GM13977 (cell line): ENCODE measurements around the gene CFAP90.

ENCODE experiments used
- DNase-seq: peaks from one replicate; pipeline ENCODE4 v3.0.0; 2012; ENCODE audit warnings: low spot score
- CTCF ChIP-seq: IDR thresholded peaks from 2 replicates; pipeline ENCODE4 v1.5.1; 2012; ENCODE audit warnings: mild to moderate bottlenecking, control low read depth; ENCODE audit not compliant: insufficient read depth; ENCODE audit errors: extremely low read depth, missing control alignments
- in situ Hi-C: fragments of 300-500 bp; cut with MboI; formaldehyde crosslinking; loops from one replicate; pipeline ENCODE4 v1.12.0; 2022; ENCODE audit warnings: low sequenced_read_pairs, low pct_unique_long_range_greater_than_20kb, mixed read lengths, inconsistent platforms; ENCODE audit not compliant: unreplicated experiment

CFAP90 gene

GRCh38 chr5:7794823-7795222, 56.1 kb downstream of the CFAP90 start:
- no peak for DNase-seq
- in situ Hi-C loops, result no loop called here
- no peak for TF ChIP-seq CTCF

- no peak for TF ChIP-seq CTCF
- in situ Hi-C loops, result no loop called here
- DNase-seq, result peak; percentile 62
Observed at GRCh38 chr5:7794311-7794710, 56.6 kb downstream of the CFAP90 start.

GRCh38 chr5:7793895-7794294, 57.0 kb downstream of the CFAP90 start:
- in situ Hi-C loops, result no loop called here
- no peak for DNase-seq
- TF ChIP-seq CTCF, result no peak

- TF ChIP-seq CTCF, result no peak
- no peak for DNase-seq
Observed at GRCh38 chr5:7789567-7789966, 61.4 kb downstream of the CFAP90 start.

GRCh38 chr5:7787770-7788169, 63.2 kb downstream of the CFAP90 start:
- no peak for TF ChIP-seq CTCF
- in situ Hi-C loops, result no loop called here
- no peak for DNase-seq

More at GRCh38 chr5:7789567-7789966, 61.4 kb downstream of the CFAP90 start:
- in situ Hi-C loops, result no loop called here

GRCh38 chr5:7784683-7785380, 66.1 kb downstream of the CFAP90 start:
- TF ChIP-seq CTCF, result no peak
- in situ Hi-C loops, result no loop called here
- no peak for DNase-seq
